Stimulated activated effector memory CD8-positive, alpha-beta T cell treated with anti-CD3 and anti-CD28 coated beads, Interleukin-12 subunit alpha, Interleukin-12 subunit beta, amount 100 ng/mL, for 72 hours (primary cell): ENCODE data around the gene PIP5K1B.

Experiments used
- ATAC-seq: fragments of 150-1000 bp; cut with Tn5 transposase; 2 replicates; pipeline ENCODE4 v1.10.0; 2021
- DNase-seq, 2 donors: peaks; one replicate each; pipeline ENCODE4 v3.0.0; 2021 to 2022; ENCODE audit warnings: low spot score in 2 of 2
- H3K27ac Mint-ChIP-seq: one replicate; pipeline ENCODE4 v1.8.0; 2022; ENCODE audit warnings: mild to moderate bottlenecking, mixed read lengths
- H3K36me3 Mint-ChIP-seq: one replicate; pipeline ENCODE4 v1.8.0; 2022; ENCODE audit warnings: mild to moderate bottlenecking, mixed read lengths
- H3K4me1 Mint-ChIP-seq: one replicate; pipeline ENCODE4 v1.8.0; 2022; ENCODE audit warnings: mixed read lengths
- H3K4me3 Mint-ChIP-seq: one replicate; pipeline ENCODE4 v1.8.0; 2022; ENCODE audit warnings: mild to moderate bottlenecking, mixed read lengths
- H3K9me3 Mint-ChIP-seq: one replicate; pipeline ENCODE4 v1.8.0; 2022; ENCODE audit warnings: mixed read lengths

PIP5K1B gene

GRCh38 chr9:68741704-68742332 lies 36.8 kb downstream of the PIP5K1B start:
- Mint-ChIP-seq H3K4me3 (no peak overlapping the region), H3K9me3 (no peaks in the 10 kb centered on the region), H3K36me3 (no peaks in the 10 kb centered on the region)

GRCh38 chr9:68742333-68742730 lies 37.3 kb downstream of the PIP5K1B start:
- no peaks in the 10 kb centered on the region for H3K36me3 Mint-ChIP-seq
- H3K4me3 Mint-ChIP-seq: no peak overlapping the region
- no peak for DNase-seq
- no peaks in the 10 kb centered on the region for H3K4me1 Mint-ChIP-seq
- no peak for ATAC-seq
- H3K27ac Mint-ChIP-seq: no peak overlapping the region
- H3K9me3 Mint-ChIP-seq: no peaks in the 10 kb centered on the region

More at GRCh38 chr9:68741704-68742332, 36.8 kb downstream of the PIP5K1B start:
- DNase-seq (no peak), ATAC-seq (no peak)
- Mint-ChIP-seq H3K27ac (no peak overlapping the region), H3K4me1 (no peaks in the 10 kb centered on the region)

GRCh38 chr9:68744426-68744825 lies 39.4 kb downstream of the PIP5K1B start:
- Mint-ChIP-seq H3K4me1 (no peaks in the 10 kb centered on the region), H3K9me3 (no peaks in the 10 kb centered on the region), H3K36me3 (no peaks in the 10 kb centered on the region), H3K27ac (no peak overlapping the region), H3K4me3 (no peak overlapping the region)
- ATAC-seq (no peak), DNase-seq (no peak)

GRCh38 chr9:68746525-68746924 lies 41.5 kb downstream of the PIP5K1B start:
- no peaks in the 10 kb centered on the region for H3K9me3 Mint-ChIP-seq
- no peak overlapping the region for H3K4me3 Mint-ChIP-seq
- DNase-seq: no peak
- no peaks in the 10 kb centered on the region for H3K4me1 Mint-ChIP-seq
- no peaks in the 10 kb centered on the region for H3K36me3 Mint-ChIP-seq
- H3K27ac Mint-ChIP-seq: no peak overlapping the region
- ATAC-seq: peak; percentile 25

GRCh38 chr9:68747043-68747533 lies 42.0 kb downstream of the PIP5K1B start:
- H3K4me3 Mint-ChIP-seq: no peak overlapping the region
- no peaks in the 10 kb centered on the region for H3K4me1 Mint-ChIP-seq
- no peaks in the 10 kb centered on the region for H3K9me3 Mint-ChIP-seq
- ATAC-seq (no peak), DNase-seq (no peak)
- no peaks in the 10 kb centered on the region for H3K36me3 Mint-ChIP-seq
- H3K27ac Mint-ChIP-seq: no peak overlapping the region

- no peaks in the 10 kb centered on the region for H3K9me3 Mint-ChIP-seq
- no peak overlapping the region for H3K4me3 Mint-ChIP-seq
- no peak for DNase-seq
- no peaks in the 10 kb centered on the region for H3K4me1 Mint-ChIP-seq
- no peak for ATAC-seq
- no peak overlapping the region for H3K27ac Mint-ChIP-seq
- no peaks in the 10 kb centered on the region for H3K36me3 Mint-ChIP-seq
Measured at GRCh38 chr9:68749135-68749534, 44.1 kb downstream of the PIP5K1B start.

- DNase-seq (no peak), ATAC-seq (no peak)
- Mint-ChIP-seq H3K27ac (no peak overlapping the region), H3K4me3 (no peak overlapping the region), H3K36me3 (no peaks in the 10 kb centered on the region), H3K4me1 (no peaks in the 10 kb centered on the region), H3K9me3 (no peaks in the 10 kb centered on the region)
Measured at GRCh38 chr9:68749579-68750159, 44.6 kb downstream of the PIP5K1B start.

GRCh38 chr9:68750255-68750654 lies 45.2 kb downstream of the PIP5K1B start:
- Mint-ChIP-seq H3K9me3 (no peaks in the 10 kb centered on the region), H3K4me3 (no peak overlapping the region), H3K27ac (no peak overlapping the region), H3K4me1 (no peaks in the 10 kb centered on the region), H3K36me3 (no peaks in the 10 kb centered on the region)
- DNase-seq: no peak
- no peak for ATAC-seq

GRCh38 chr9:68750786-68751185 lies 45.7 kb downstream of the PIP5K1B start:
- DNase-seq (no peak), ATAC-seq (no peak)
- Mint-ChIP-seq H3K27ac (no peak overlapping the region), H3K9me3 (no peaks in the 10 kb centered on the region), H3K4me3 (no peak overlapping the region), H3K36me3 (no peaks in the 10 kb centered on the region), H3K4me1 (no peaks in the 10 kb centered on the region)

GRCh38 chr9:68751556-68751955 lies 46.5 kb downstream of the PIP5K1B start:
- DNase-seq (no peak), ATAC-seq (no peak)
- Mint-ChIP-seq H3K4me3 (no peak overlapping the region), H3K36me3 (no peaks in the 10 kb centered on the region), H3K27ac (no peak overlapping the region), H3K9me3 (no peaks in the 10 kb centered on the region), H3K4me1 (no peaks in the 10 kb centered on the region)

- Mint-ChIP-seq H3K4me3 (no peak overlapping the region), H3K27ac (no peak overlapping the region), H3K4me1 (no peaks in the 10 kb centered on the region), H3K9me3 (peaks cover 6% of the 10 kb centered on the region), H3K36me3 (no peaks in the 10 kb centered on the region)
- no peak for DNase-seq
- no peak for ATAC-seq
Measured at GRCh38 chr9:68755051-68755450, 50.0 kb downstream of the PIP5K1B start.

GRCh38 chr9:68755752-68756151 lies 50.7 kb downstream of the PIP5K1B start:
- H3K4me3 Mint-ChIP-seq: no peak overlapping the region
- ATAC-seq: no peak

GRCh38 chr9:68759981-68760673 lies 55.1 kb downstream of the PIP5K1B start:
- no peak for ATAC-seq
- Mint-ChIP-seq H3K9me3 (peaks cover 6% of the 10 kb centered on the region), H3K36me3 (no peaks in the 10 kb centered on the region), H3K4me3 (no peak overlapping the region), H3K4me1 (no peaks in the 10 kb centered on the region), H3K27ac (no peak overlapping the region)
- no peak for DNase-seq

More at GRCh38 chr9:68755752-68756151, 50.7 kb downstream of the PIP5K1B start:
- Mint-ChIP-seq H3K9me3 (peaks cover 6% of the 10 kb centered on the region), H3K27ac (no peak overlapping the region), H3K36me3 (no peaks in the 10 kb centered on the region), H3K4me1 (no peaks in the 10 kb centered on the region)
- no peak for DNase-seq

- H3K36me3 Mint-ChIP-seq: no peaks in the 10 kb centered on the region
- DNase-seq (no peak), ATAC-seq (no peak)
- H3K27ac Mint-ChIP-seq: no peak overlapping the region
- H3K4me3 Mint-ChIP-seq: no peak overlapping the region
- H3K9me3 Mint-ChIP-seq: peaks cover 6% of the 10 kb centered on the region
- no peaks in the 10 kb centered on the region for H3K4me1 Mint-ChIP-seq
Measured at GRCh38 chr9:68760674-68761333, 55.8 kb downstream of the PIP5K1B start.

GRCh38 chr9:68762570-68762969 lies 57.5 kb downstream of the PIP5K1B start:
- ATAC-seq (no peak), DNase-seq (no peak)
- Mint-ChIP-seq H3K4me1 (no peaks in the 10 kb centered on the region), H3K27ac (no peak overlapping the region), H3K9me3 (peaks cover 6% of the 10 kb centered on the region), H3K4me3 (no peak overlapping the region), H3K36me3 (no peaks in the 10 kb centered on the region)
